Cardiac muscle cell (in vitro differentiated cells and primary cell): ENCODE results near the gene FCHSD2. TPM values are rescaled to one million over a fixed set of nuclear protein-coding genes. Genes with fewer than 3 reads are reported as not detected.

ENCODE experiments used
- DNase-seq, 2 donors: peaks; one replicate each; pipeline versions ENCODE4 v3.0.0 to v3.0.0-alpha.2; 2010 to 2017; ENCODE audit warnings: low read depth in 1 of 2, low spot score in 1 of 2
- H3K27ac ChIP-seq: fragments of 200-600 bp; sonication (generic); 2 replicates; pipeline ENCODE4 v1.5.1; 2016
- H3K27me3 ChIP-seq: fragments of 200-600 bp; sonication (generic); 2 replicates; pipeline ENCODE4 v1.6.0; 2016; ENCODE audit warnings: control low read depth
- H3K36me3 ChIP-seq: fragments of 200-600 bp; sonication (generic); 2 replicates; pipeline ENCODE4 v1.5.1; 2016; ENCODE audit warnings: control low read depth
- H3K4me1 ChIP-seq: fragments of 200-600 bp; sonication (generic); 2 replicates; pipeline ENCODE4 v1.8.1; 2017; ENCODE audit warnings: low read depth, mild to moderate bottlenecking, mixed run types
- H3K4me3 ChIP-seq: fragments of 200-600 bp; sonication (generic); 2 replicates; pipeline ENCODE4 v1.5.1; 2016; ENCODE audit warnings: mild to moderate bottlenecking
- H3K9me3 ChIP-seq: fragments of 200-600 bp; sonication (generic); 2 replicates; pipeline ENCODE4 v1.5.1; 2017; ENCODE audit warnings: low read depth, mild to moderate bottlenecking, control low read depth
- CTCF ChIP-seq: IDR thresholded peaks from 2 replicates; pipeline ENCODE4 v1.5.1; 2012; ENCODE audit warnings: low read depth, mild to moderate bottlenecking, low read length
- polyA plus RNA-seq: library from polyadenylated mRNA; unstranded; fragments of >200 nt; fragmentation: Nextera tagmentation; extraction: Ambion mirVana; gene quantifications from 2 replicates; pipeline ENCODE4 v1.2.1, GENCODE V29; 2016
- total RNA-seq: library from RNA; depleted of rRNA; stranded (reverse); fragments of >200 nt; gene quantifications from 2 replicates; pipeline ENCODE4 v1.2.3, GENCODE V29; 2016

The FCHSD2 gene
- total and polyA plus RNA-seq, 2 experiments from 2014 or later = 12.3 to 16.9 TPM

- no peak for DNase-seq
- no peak overlapping the region for H3K27ac ChIP-seq
- H3K27me3 ChIP-seq = no peaks in the 10 kb centered on the region
- H3K4me1 ChIP-seq = peaks cover 6% of the 10 kb centered on the region
- H3K9me3 ChIP-seq = no peaks in the 10 kb centered on the region
- no peak for TF ChIP-seq CTCF
- no peak overlapping the region for H3K4me3 ChIP-seq
- H3K36me3 ChIP-seq = peaks cover 3% of the 10 kb centered on the region
These were observed 290.4 kb downstream of the FCHSD2 start for GRCh38 chr11:72851726-72852125.

GRCh38 chr11:72850832-72851231 is 291.3 kb downstream of the FCHSD2 start:
- Histone ChIP-seq H3K27ac (no peak overlapping the region), H3K4me1 (no peaks in the 10 kb centered on the region), H3K36me3 (peaks cover 3% of the 10 kb centered on the region), H3K9me3 (no peaks in the 10 kb centered on the region), H3K27me3 (no peaks in the 10 kb centered on the region), H3K4me3 (no peak overlapping the region)
- DNase-seq = no peak
- TF ChIP-seq CTCF = no peak

GRCh38 chr11:72848846-72849466 is 293.2 kb downstream of the FCHSD2 start:
- H3K9me3 ChIP-seq = no peaks in the 10 kb centered on the region
- DNase-seq = peak; percentile 48 to 51
- peaks cover 3% of the 10 kb centered on the region for H3K36me3 ChIP-seq
- peaks cover 3% of the 10 kb centered on the region for H3K4me1 ChIP-seq
- no peak overlapping the region for H3K4me3 ChIP-seq
- H3K27ac ChIP-seq = no peak overlapping the region
- H3K27me3 ChIP-seq = no peaks in the 10 kb centered on the region
- peak; percentile 64 for TF ChIP-seq CTCF

- no peak for TF ChIP-seq CTCF
- Histone ChIP-seq H3K36me3 (peaks cover 10% of the 10 kb centered on the region), H3K27me3 (no peaks in the 10 kb centered on the region), H3K4me1 (peaks cover 4% of the 10 kb centered on the region), H3K27ac (peak overlapping the region; percentile 0), H3K4me3 (no peak overlapping the region), H3K9me3 (no peaks in the 10 kb centered on the region)
- DNase-seq = peak; percentile 61 to 62
These were observed 297.8 kb downstream of the FCHSD2 start for GRCh38 chr11:72844356-72844755.

GRCh38 chr11:72842653-72843330 is 299.3 kb downstream of the FCHSD2 start:
- H3K36me3 ChIP-seq = peaks cover 10% of the 10 kb centered on the region
- no peaks in the 10 kb centered on the region for H3K27me3 ChIP-seq
- TF ChIP-seq CTCF = no peak
- no peak for DNase-seq
- H3K9me3 ChIP-seq = no peaks in the 10 kb centered on the region
- H3K4me3 ChIP-seq = no peak overlapping the region
- peaks cover 4% of the 10 kb centered on the region for H3K4me1 ChIP-seq
- no peak overlapping the region for H3K27ac ChIP-seq
